Large intestine (tissue), 12 donors: ENCODE measurements around the gene ATP5F1B. TPM values are rescaled to one million over a fixed set of nuclear protein-coding genes. Genes with fewer than 3 reads are reported as not detected.

Experiments used
- DNase-seq, 2 donors: peaks; one replicate each; pipeline versions ENCODE4 v3.0.0 to v3.0.0-alpha.2; 2013
- H3K27ac ChIP-seq: one replicate; pipeline ENCODE4 v1.5.1; 2013; ENCODE audit warnings: low read length
- H3K27me3 ChIP-seq: 2 replicates; pipeline ENCODE4 v1.6.1; 2013; ENCODE audit warnings: low read length; ENCODE audit not compliant: control insufficient read depth, insufficient read depth
- H3K36me3 ChIP-seq: 2 replicates; pipeline ENCODE4 v1.6.1; 2013; ENCODE audit warnings: low read length; ENCODE audit not compliant: control insufficient read depth, insufficient read depth
- H3K4me1 ChIP-seq: one replicate; pipeline ENCODE4 v1.6.1; 2013; ENCODE audit warnings: low read length; ENCODE audit not compliant: control insufficient read depth, insufficient read depth
- H3K4me3 ChIP-seq: one replicate; pipeline ENCODE4 v1.5.1; 2013; ENCODE audit warnings: low read length
- H3K9me3 ChIP-seq: one replicate; pipeline ENCODE4 v1.6.1; 2013; ENCODE audit warnings: mild to moderate bottlenecking, low read depth, low read length, moderate library complexity; ENCODE audit not compliant: control insufficient read depth
- WGBS: methylation state at CpG from one replicate; pipeline ENCODE4 v1.1.5; 2013; ENCODE audit warnings: low lambda C conversion rate; ENCODE audit not compliant: insufficient coverage; 5-methylcytosine and 5-hydroxymethylcytosine counted together
- long read RNA-seq, 11 donors: transcript quantifications; one replicate each; lab custom pipeline, GENCODE V29; 2026
- polyA plus RNA-seq: library from polyadenylated mRNA; unstranded; fragments of 120-200 nt; gene quantifications from one replicate; pipeline ENCODE4 v1.2.1, GENCODE V29; 2013

The ATP5F1B gene
- 583 TPM for polyA plus RNA-seq
- long read RNA-seq, donor 1, transcript ATP5F1B-201 (10 exons, 1,839 nt), result major isoform, 97 of 313 reads
- long read RNA-seq, donor 1, transcript ATP5F1B-208 (2 exons, 457 nt), result minor isoform, 18 of 313 reads
- long read RNA-seq, donor 1, partial matches to known transcripts, result 195 of 313 reads
- long read RNA-seq, donor 1, other reads (novel, unspliced or antisense), result 0 of 313 reads
- long read RNA-seq, donor 2, transcript ATP5F1B-208 (2 exons, 457 nt), result minor isoform, 38 of 930 reads
- long read RNA-seq, donor 2, transcript ATP5F1B-206 (3 exons, 863 nt), result minor isoform, 6 of 930 reads
- long read RNA-seq, donor 2, transcript ATP5F1B-201 (10 exons, 1,839 nt), result major isoform, 207 of 930 reads
- long read RNA-seq, donor 2, partial matches to known transcripts, result 662 of 930 reads
- long read RNA-seq, donor 2, other reads (novel, unspliced or antisense), result 17 of 930 reads
- long read RNA-seq, donor 3, result 0 reads
- long read RNA-seq, donor 4, transcript ATP5F1B-201 (10 exons, 1,839 nt), result major isoform, 16 of 46 reads
- long read RNA-seq, donor 4, transcript ATP5F1B-208 (2 exons, 457 nt), result minor isoform, 5 of 46 reads
- long read RNA-seq, donor 4, partial matches to known transcripts, result 25 of 46 reads
- long read RNA-seq, donor 4, other reads (novel, unspliced or antisense), result 0 of 46 reads
- long read RNA-seq, donor 5, transcript ATP5F1B-201 (10 exons, 1,839 nt), result major isoform, 106 of 324 reads
- long read RNA-seq, donor 5, transcript ATP5F1B-208 (2 exons, 457 nt), result minor isoform, 11 of 324 reads
- long read RNA-seq, donor 5, partial matches to known transcripts, result 205 of 324 reads
- long read RNA-seq, donor 5, other reads (novel, unspliced or antisense), result 0 of 324 reads
- long read RNA-seq, donor 6, transcript ATP5F1B-201 (10 exons, 1,839 nt), result major isoform, 205 of 679 reads
- long read RNA-seq, donor 6, transcript ATP5F1B-208 (2 exons, 457 nt), result minor isoform, 42 of 679 reads
- long read RNA-seq, donor 6, partial matches to known transcripts, result 428 of 679 reads
- long read RNA-seq, donor 6, other reads (novel, unspliced or antisense), result 0 of 679 reads
- long read RNA-seq, donor 7, transcript ATP5F1B-208 (2 exons, 457 nt), result minor isoform, 13 of 259 reads
- long read RNA-seq, donor 7, transcript ATP5F1B-201 (10 exons, 1,839 nt), result major isoform, 87 of 259 reads
- long read RNA-seq, donor 7, partial matches to known transcripts, result 159 of 259 reads
- long read RNA-seq, donor 7, other reads (novel, unspliced or antisense), result 0 of 259 reads
- long read RNA-seq, donor 8, transcript ATP5F1B-208 (2 exons, 457 nt), result minor isoform, 36 of 819 reads
- long read RNA-seq, donor 8, transcript ATP5F1B-201 (10 exons, 1,839 nt), result major isoform, 177 of 819 reads
- long read RNA-seq, donor 8, partial matches to known transcripts, result 589 of 819 reads
- long read RNA-seq, donor 8, other reads (novel, unspliced or antisense), result 13 of 819 reads
- long read RNA-seq, donor 9, transcript ATP5F1B-201 (10 exons, 1,839 nt), result major isoform, 205 of 610 reads
- long read RNA-seq, donor 9, transcript ATP5F1B-208 (2 exons, 457 nt), result minor isoform, 29 of 610 reads
- long read RNA-seq, donor 9, partial matches to known transcripts, result 360 of 610 reads
- long read RNA-seq, donor 9, other reads (novel, unspliced or antisense), result 13 of 610 reads
- long read RNA-seq, donor 10, transcript ATP5F1B-201 (10 exons, 1,839 nt), result major isoform, 245 of 669 reads
- long read RNA-seq, donor 10, transcript ATP5F1B-208 (2 exons, 457 nt), result minor isoform, 34 of 669 reads
- long read RNA-seq, donor 10, partial matches to known transcripts, result 380 of 669 reads
- long read RNA-seq, donor 10, other reads (novel, unspliced or antisense), result 9 of 669 reads
- long read RNA-seq, donor 11, transcript ATP5F1B-201 (10 exons, 1,839 nt), result major isoform, 144 of 385 reads
- long read RNA-seq, donor 11, transcript ATP5F1B-208 (2 exons, 457 nt), result minor isoform, 28 of 385 reads
- long read RNA-seq, donor 11, partial matches to known transcripts, result 213 of 385 reads
- long read RNA-seq, donor 11, other reads (novel, unspliced or antisense), result 0 of 385 reads

DNA sequence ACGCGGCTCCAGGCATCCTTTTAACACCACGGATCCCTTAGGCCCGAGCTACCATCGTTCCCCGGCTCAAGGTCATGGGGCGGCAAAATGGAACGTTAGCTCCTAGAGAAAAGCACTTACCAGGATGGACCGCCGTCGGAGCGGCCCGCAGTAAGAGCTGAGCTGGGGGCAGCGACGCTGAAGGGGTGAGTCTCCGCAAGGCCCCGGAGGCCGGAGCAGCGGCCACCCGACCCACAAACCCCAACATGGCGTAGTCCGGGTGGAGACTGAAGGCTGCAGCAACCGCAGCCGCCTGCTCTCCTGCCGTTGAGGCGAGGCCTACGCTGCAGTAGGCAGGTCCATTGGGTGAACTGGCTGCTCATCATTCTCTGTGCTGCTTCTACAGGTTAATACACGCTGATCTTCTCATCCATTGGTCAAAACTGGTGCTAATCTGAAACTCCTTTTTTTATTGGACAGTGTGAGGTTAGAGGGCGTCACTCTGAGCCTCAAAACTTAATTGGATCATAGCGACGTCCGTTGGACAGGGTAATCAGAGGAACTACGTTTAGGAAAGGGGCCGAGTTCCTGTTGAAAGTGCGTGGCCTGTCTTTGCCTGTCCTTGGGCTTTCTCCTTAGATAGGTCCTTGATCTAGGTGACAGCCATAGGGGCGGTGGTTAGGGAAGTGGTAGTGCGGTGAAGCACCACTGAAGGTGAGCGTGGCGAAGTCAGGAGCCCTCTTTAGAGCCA lies at the start of gene ATP5F1B:
Gene ATP5F1B (minus strand): TSS at position 268 of the 730 bp plus-strand sequence. CDS start 21 bp downstream, at position 247.
- H3K36me3 ChIP-seq, result peaks cover 31% of the 10 kb centered on the region
- peak within 1 kb of the TSS; percentile 89 for H3K27ac ChIP-seq
- H3K4me1 ChIP-seq, result peaks cover 14% of the 10 kb centered on the region
- WGBS, result no CpG with 5 or more reads among the region's 39 CpGs
- peak; percentile 99 to 100 for DNase-seq
- H3K27me3 ChIP-seq, result no peaks in the 10 kb centered on the region
- no peaks in the 10 kb centered on the region for H3K9me3 ChIP-seq
- H3K4me3 ChIP-seq, result peak within 1 kb of the TSS; percentile 93

DNA sequence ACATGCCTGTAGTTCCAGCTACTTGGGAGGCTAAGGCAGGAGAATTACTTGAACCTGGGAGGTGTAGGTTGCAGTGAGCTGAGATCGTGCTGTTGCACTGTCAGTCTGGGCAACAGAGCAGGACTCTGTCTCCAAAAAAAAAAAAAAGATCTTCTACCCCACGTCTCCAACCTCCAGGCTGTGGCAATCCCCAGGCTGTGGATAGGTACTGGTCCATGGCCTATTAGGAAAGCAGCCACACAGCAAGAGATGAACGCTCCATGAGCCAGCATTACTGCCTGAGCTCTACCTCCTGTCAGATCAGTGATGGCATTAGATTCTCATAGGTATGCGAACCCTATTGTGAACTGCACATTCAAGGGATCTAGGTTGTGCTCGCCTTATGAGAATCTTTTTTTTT lies 48.4 kb upstream of the ATP5F1B start:
- Histone ChIP-seq H3K27me3 (no peaks in the 10 kb centered on the region), H3K27ac (no peak overlapping the region), H3K4me1 (no peaks in the 10 kb centered on the region), H3K36me3 (no peaks in the 10 kb centered on the region), H3K9me3 (no peaks in the 10 kb centered on the region), H3K4me3 (no peak overlapping the region)
- no peak for DNase-seq
- WGBS, result no CpG with 5 or more reads among the region's 5 CpGs

DNA sequence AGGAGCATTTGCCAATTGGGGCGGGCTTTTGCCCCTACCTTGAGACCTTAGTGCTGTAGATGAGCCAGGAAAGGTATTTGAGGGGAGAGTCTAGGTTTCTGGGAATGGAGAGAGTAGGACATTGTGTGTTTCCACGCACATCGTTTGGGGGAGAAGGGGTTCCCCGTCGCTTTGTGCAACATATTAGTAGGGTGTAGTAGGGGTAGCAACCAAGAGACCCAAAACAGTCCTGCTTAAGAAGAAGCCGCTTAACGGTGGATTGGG lies 43.0 kb upstream of the ATP5F1B start:
- WGBS, result 0% methylated on average over 1 of the region's 7 CpGs

DNA sequence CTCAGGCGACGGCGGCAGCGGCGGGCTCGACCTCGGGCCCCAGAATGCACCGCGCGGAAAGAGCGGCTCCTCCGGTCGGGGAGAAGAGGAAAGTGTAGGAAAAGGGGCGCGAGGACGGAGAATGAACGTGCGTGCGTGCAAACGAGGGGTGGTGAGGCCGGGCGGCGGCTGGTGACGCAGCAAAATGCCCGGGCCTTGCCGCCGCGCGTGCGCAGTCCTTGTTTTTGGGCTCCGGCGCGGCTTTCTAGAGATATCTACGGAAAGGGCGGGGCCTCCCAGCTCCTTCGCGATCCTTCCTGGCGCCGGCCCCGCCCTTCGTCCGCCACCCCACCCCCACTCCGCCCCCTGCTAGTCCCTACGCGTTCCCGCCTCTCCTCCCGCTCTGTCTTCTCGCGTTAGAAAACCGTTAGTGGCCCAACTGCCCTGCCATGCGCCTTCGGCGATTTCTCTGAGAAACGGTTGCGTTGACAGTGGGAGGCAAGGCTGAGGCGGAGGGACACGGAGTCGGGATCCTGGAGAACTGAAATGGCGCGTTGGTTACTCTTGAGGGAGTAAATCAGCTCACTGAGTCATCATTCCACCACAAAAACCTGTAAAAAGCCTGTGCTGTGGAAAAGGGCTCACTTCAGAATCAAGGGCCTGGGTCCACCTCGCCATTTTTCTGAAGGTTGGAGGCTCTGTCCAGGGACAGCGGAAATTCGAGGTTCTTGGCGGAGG lies 42.5 kb upstream of the ATP5F1B start, which contains the start of gene PTGES3:
Gene PTGES3 (minus strand): TSS at position 156 of the 717 bp plus-strand sequence. CDS start 285 bp downstream, outside the sequence.
- WGBS, result no CpG with 5 or more reads among the region's 64 CpGs
- peak; percentile 99 for DNase-seq
- H3K9me3 ChIP-seq, result no peaks in the 10 kb centered on the region
- peaks cover 2% of the 10 kb centered on the region for H3K4me1 ChIP-seq
- H3K27ac ChIP-seq, result peak within 1 kb of the TSS; percentile 93
- H3K4me3 ChIP-seq, result peak within 1 kb of the TSS; percentile 73
- H3K27me3 ChIP-seq, result no peaks in the 10 kb centered on the region
- H3K36me3 ChIP-seq, result no peaks in the 10 kb centered on the region

More for the DNA sequence above, 43.0 kb upstream of the ATP5F1B start:
- Histone ChIP-seq H3K9me3 (no peaks in the 10 kb centered on the region), H3K36me3 (no peaks in the 10 kb centered on the region), H3K4me1 (peaks cover 2% of the 10 kb centered on the region), H3K27me3 (no peaks in the 10 kb centered on the region), H3K4me3 (peak overlapping the region; percentile 63), H3K27ac (peak overlapping the region; percentile 93)
- DNase-seq, result no peak

DNA sequence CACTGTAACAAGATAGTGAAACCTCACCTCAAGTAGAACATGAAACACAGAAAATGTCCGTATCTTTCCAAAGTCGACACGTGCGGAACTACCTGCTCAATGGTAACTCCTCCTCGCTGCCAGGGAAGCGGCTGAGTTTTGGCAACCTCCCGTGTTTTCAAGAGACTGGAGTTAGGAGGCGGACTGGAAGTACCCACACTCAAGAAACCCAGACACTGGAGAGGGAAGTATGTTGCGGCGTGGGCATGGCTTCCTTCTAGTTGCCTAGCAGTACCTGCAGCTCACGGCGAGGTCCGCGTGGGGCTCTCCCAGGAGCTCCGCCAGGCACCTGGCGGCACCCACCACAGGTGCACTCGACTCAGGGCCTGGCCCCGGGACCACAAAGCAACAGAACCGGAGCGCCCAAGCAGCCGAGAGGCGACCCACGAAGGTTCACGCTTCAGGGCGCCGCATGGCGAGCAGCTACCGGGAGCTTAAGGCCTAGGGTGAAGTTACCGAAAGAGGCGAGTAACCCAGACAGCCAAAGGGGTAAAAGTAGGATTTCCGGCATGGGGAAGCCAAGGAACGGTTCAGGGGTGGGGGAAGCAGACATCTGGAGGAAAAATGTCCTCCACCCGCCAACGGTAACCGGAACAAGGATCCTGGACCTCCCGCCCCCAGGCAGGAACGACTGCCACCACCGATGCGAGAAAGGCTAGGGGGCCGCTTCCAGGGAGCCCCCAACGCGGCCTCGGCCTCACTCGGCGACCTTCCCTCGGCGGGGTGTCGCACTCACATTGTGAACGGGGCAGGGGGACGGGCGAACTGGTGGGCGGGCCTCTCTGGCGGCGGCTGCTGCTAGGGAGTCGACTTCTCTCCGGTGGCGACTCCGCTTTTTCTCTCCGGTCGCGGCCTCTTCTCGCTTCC lies 41.7 kb upstream of the ATP5F1B start:
- Histone ChIP-seq H3K4me3 (peak overlapping the region; percentile 73), H3K27me3 (no peaks in the 10 kb centered on the region), H3K4me1 (peaks cover 2% of the 10 kb centered on the region), H3K36me3 (no peaks in the 10 kb centered on the region), H3K27ac (peak overlapping the region; percentile 93), H3K9me3 (no peaks in the 10 kb centered on the region)
- peak; percentile 35 to 78 for DNase-seq
- 0% methylated on average over 7 of the region's 62 CpGs for WGBS

DNA sequence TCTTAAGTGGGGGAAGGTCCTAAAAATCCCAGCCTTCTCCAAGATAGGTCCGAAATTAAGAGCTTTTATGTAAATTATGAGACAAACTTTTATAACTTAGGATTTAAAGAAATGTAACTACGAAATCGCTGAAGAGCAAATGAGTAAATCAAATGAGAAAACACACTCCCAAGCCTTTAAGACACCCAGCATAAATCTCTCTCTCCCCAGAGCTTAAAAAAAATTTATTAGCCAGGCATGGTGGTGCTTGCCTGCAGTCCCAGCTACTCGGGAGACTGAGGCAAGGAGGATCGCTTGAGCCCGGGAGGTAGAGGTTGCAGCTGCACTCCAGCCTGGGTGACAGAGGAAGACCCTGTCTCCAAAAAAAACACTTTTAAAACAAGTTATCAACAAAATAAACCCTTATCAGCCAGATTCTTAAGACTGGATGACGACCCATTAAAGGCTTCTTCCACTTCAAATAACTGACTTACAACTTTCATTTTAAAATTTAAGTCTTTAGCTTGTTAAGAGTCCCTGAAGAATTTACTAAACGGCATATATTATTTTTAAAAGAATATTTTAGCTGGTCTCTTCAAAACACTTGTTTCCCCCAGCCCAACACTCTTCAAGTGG lies 39.1 kb upstream of the ATP5F1B start:
- peaks cover 15% of the 10 kb centered on the region for H3K36me3 ChIP-seq
- WGBS, result 25% methylated on average over 2 of the region's 8 CpGs
- peak in 1 of 2 donors; percentile 38 for DNase-seq
- no peaks in the 10 kb centered on the region for H3K9me3 ChIP-seq
- peaks cover 2% of the 10 kb centered on the region for H3K4me1 ChIP-seq
- H3K27ac ChIP-seq, result peak overlapping the region; percentile 93
- peak overlapping the region; percentile 44 for H3K4me3 ChIP-seq
- no peaks in the 10 kb centered on the region for H3K27me3 ChIP-seq

DNA sequence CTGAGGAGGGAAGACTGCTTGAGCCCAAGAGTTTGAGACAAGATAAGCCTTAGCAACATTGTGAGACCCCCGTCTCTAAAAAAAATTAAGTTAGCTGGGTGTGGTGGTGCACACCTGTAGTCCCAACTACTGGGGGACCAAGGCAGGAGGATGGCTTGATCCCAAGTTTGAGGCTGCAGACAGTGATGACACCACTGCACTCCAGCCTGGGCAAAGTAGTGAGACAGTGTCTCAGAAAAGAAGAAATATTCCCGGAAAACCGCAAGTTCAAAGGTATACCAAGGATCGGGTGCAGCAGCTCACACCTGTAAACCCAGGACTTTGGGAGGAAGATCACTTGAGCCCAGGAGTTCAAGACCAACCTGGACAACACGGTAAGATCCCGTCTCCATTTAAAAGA lies 36.5 kb upstream of the ATP5F1B start:
- Histone ChIP-seq H3K4me3 (no peak overlapping the region), H3K27me3 (no peaks in the 10 kb centered on the region), H3K4me1 (peaks cover 16% of the 10 kb centered on the region), H3K36me3 (peaks cover 21% of the 10 kb centered on the region), H3K27ac (no peak overlapping the region), H3K9me3 (no peaks in the 10 kb centered on the region)
- no peak for DNase-seq
- WGBS, result no CpG with 5 or more reads among the region's 6 CpGs
